Peyer's patch (tissue), 4 donors: Measurements from ENCODE around the gene PTPRJ.

Experiments used
- POLR2A ChIP-seq, 2 donors: fragments of 450-650 bp; IDR thresholded peaks; one replicate each; pipeline ENCODE4 v1.5.1; 2017; ENCODE audit warnings: antibody characterized with exemption in 2 of 2, mild to moderate bottlenecking in 2 of 2, moderate library complexity in 2 of 2
- TF ChIP-seq, protein P1 (sequence below), 6 experiments: fragments of 450-650 bp in 4 of 6; fragments of 200-600 bp in 2 of 6; sonication (generic) in 1 of 6; IDR thresholded peaks; one replicate each; pipeline ENCODE4 v1.5.1; 2017 to 2019; ENCODE audit warnings: antibody characterized with exemption in 6 of 6, mild to moderate bottlenecking in 3 of 6, moderate library complexity in 1 of 6

GRCh38 chr11:48093323-48093722 lies 113.0 kb downstream of the PTPRJ start:
- no peak for TF ChIP-seq POLR2A (IDR thresholded peaks at IDR 0.05)
- TF ChIP-seq, protein P1, sequence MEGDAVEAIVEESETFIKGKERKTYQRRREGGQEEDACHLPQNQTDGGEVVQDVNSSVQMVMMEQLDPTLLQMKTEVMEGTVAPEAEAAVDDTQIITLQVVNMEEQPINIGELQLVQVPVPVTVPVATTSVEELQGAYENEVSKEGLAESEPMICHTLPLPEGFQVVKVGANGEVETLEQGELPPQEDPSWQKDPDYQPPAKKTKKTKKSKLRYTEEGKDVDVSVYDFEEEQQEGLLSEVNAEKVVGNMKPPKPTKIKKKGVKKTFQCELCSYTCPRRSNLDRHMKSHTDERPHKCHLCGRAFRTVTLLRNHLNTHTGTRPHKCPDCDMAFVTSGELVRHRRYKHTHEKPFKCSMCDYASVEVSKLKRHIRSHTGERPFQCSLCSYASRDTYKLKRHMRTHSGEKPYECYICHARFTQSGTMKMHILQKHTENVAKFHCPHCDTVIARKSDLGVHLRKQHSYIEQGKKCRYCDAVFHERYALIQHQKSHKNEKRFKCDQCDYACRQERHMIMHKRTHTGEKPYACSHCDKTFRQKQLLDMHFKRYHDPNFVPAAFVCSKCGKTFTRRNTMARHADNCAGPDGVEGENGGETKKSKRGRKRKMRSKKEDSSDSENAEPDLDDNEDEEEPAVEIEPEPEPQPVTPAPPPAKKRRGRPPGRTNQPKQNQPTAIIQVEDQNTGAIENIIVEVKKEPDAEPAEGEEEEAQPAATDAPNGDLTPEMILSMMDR (IDR thresholded peaks at IDR 0.05): no peak
